ENCODE measurements around the gene PRDM5. TPM values are rescaled to one million over a fixed set of nuclear protein-coding genes. Genes with fewer than 3 reads are reported as not detected.

Gene PRDM5
- total and polyA plus RNA-seq, 7 donors: 0.56 to 3.4 (median 2.2) TPM

- Histone ChIP-seq H3K9me3 (no peaks in the 10 kb centered on the region), H3K4me1 (peaks cover 8% of the 10 kb centered on the region), H3K27ac (no peak overlapping the region), H3K27me3 (ENCODE audit: insufficient read depth in 3 of 3, low read length in 2 of 3) (no peaks in the 10 kb centered on the region), H3K36me3 (ENCODE audit: insufficient read depth in 1 of 2, low read depth in 1 of 2) (no peaks in the 10 kb centered on the region), H3K4me3 (no peak overlapping the region)
- 96 to 97% (median 96%) methylated on average over 3 of the region's 3 CpGs for WGBS, 3 donors
- ATAC-seq (no peak), DNase-seq (no peak)
- intact Hi-C loops (cut with DNase I): loop anchor here in 1 of 2 donors (10.0 kb wide), 1 partner anchor 150 kb away; the partner anchor contains the start of gene NDNF
- TF ChIP-seq CTCF (IDR thresholded peaks at IDR 0.05): no peak
Measured at GRCh38 chr4:120924931-120925330, 2.4 kb upstream of the PRDM5 start.

GRCh38 chr4:120923207-120923522, 639 bp upstream of the PRDM5 start:
- Histone ChIP-seq H3K27ac (peak overlapping the region; percentile 83), H3K4me3 (peak overlapping the region; percentile 90), H3K9me3 (no peaks in the 10 kb centered on the region), H3K36me3 (ENCODE audit: insufficient read depth in 1 of 2, low read depth in 1 of 2) (no peaks in the 10 kb centered on the region), H3K4me1 (peaks cover 22% of the 10 kb centered on the region), H3K27me3 (ENCODE audit: insufficient read depth in 3 of 3, low read length in 2 of 3) (no peaks in the 10 kb centered on the region)
- ATAC-seq: no peak
- DNase-seq: no peak
- no peak for TF ChIP-seq CTCF (IDR thresholded peaks at IDR 0.05)
- intact Hi-C loops (cut with DNase I): loop anchor here in 1 of 2 donors (10.0 kb wide), 1 partner anchor 152 kb away; the partner anchor contains the start of gene NDNF
- 22 to 27% (median 23%) methylated on average over 12 of the region's 12 CpGs for WGBS, 3 donors

- intact Hi-C loops (cut with DNase I): loop anchor here in 1 of 2 donors (10.0 kb wide), 1 partner anchor 153 kb away; the partner anchor contains the start of gene NDNF
- Histone ChIP-seq H3K27me3 (ENCODE audit: insufficient read depth in 3 of 3, low read length in 2 of 3) (no peaks in the 10 kb centered on the region), H3K4me1 (peaks cover 22% of the 10 kb centered on the region), H3K36me3 (ENCODE audit: insufficient read depth in 1 of 2, low read depth in 1 of 2) (no peaks in the 10 kb centered on the region), H3K9me3 (no peaks in the 10 kb centered on the region), H3K27ac (peak overlapping the region; percentile 83), H3K4me3 (peak overlapping the region; percentile 90)
- WGBS, 3 donors: 3 to 4% (median 3%) methylated on average over 40 to 51 of the region's 51 CpGs
- ATAC-seq (peak; percentile 66 to 88 (median 84)), DNase-seq (peak; percentile 77 to 82)
- no peak for TF ChIP-seq CTCF (IDR thresholded peaks at IDR 0.05)
Measured at GRCh38 chr4:120921456-120922380, 808 bp downstream of the PRDM5 start.

- no peak overlapping the region for H3K27ac ChIP-seq
- no peaks in the 10 kb centered on the region for H3K9me3 ChIP-seq
- TF ChIP-seq CTCF (IDR thresholded peaks at IDR 0.05): no peak
- H3K4me3 ChIP-seq: no peak overlapping the region
- H3K4me1 ChIP-seq: peaks cover 22% of the 10 kb centered on the region
- DNase-seq: no peak
- ATAC-seq: no peak
- no peaks in the 10 kb centered on the region for H3K27me3 ChIP-seq (ENCODE audit: insufficient read depth in 3 of 3, low read length in 2 of 3)
- intact Hi-C loops (cut with DNase I): loop anchor here in 1 of 2 donors (10.0 kb wide), 1 partner anchor 154 kb away; the partner anchor contains the start of gene NDNF
- WGBS, 3 donors: 75 to 82% (median 78%) methylated on average over 2 of the region's 2 CpGs
- H3K36me3 ChIP-seq (ENCODE audit: insufficient read depth in 1 of 2, low read depth in 1 of 2): no peaks in the 10 kb centered on the region
Measured at GRCh38 chr4:120920666-120921065, 1.9 kb downstream of the PRDM5 start.
